Lung microvascular endothelial cell (primary cell): ENCODE results near the gene OR4D2. TPM values are rescaled to one million over a fixed set of nuclear protein-coding genes. Genes with fewer than 3 reads are reported as not detected.
A peak's percentile ranks its signal among the peaks of the same experiment; 100 is the strongest.

Experiments
- DNase-seq, 2 donors: peaks; one replicate each; pipeline versions ENCODE4 v3.0.0 to v3.0.0-alpha.2; 2010; ENCODE audit warnings: low read depth in 2 of 2
- total RNA-seq: library from RNA; depleted of rRNA; stranded (reverse); fragments of >200 nt; gene quantifications from 2 replicates; pipeline ENCODE4 v1.2.1, GENCODE V29; 2014

Gene OR4D2
- total RNA-seq, 1 donor from 2014 or later = not detected

DNA sequence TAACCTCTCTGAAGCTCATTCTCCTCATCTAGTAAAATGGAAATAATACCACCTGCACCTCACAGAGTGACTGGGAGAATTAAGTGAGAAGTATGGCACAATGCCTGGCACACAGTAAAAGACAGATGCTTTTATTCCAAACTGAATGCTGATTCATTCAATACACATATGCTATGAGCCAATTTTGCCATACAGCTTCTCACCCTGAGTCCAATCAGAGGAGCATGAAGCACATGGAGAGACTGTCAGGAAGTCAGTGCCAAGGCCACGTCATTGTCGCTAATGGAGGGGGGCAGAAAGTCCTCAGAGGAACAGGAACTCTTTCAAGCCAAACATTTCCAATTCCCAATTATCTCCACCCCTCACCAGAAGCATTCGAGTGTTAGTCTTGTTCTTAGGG lies 40.7 kb downstream of the OR4D2 start:
- DNase-seq = no peak

- DNase-seq = no peak
Measured at GRCh38 chr17:58208344-58208743, 41.6 kb downstream of the OR4D2 start.

DNA sequence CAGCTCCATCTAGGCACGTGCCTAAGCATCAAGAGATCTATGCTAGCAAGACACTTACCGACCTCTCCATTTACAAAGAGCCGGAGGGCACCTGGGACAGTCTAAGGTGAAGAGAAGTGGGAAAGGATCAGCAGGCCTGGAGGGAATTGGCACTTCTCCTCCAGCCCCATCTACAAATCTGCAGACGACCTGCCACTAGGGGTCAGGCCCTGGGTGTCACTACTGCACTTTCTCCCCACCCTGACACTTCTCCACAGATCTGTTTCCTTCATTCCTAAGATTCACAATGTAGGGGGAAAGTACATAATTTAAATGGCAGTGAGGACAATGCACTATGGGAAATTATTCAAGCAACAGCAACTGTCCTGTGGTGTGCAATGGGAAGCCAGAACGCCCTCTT lies 44.1 kb downstream of the OR4D2 start:
- no peak for DNase-seq

- no peak for DNase-seq
Measured at GRCh38 chr17:58215685-58216084, 48.9 kb downstream of the OR4D2 start.

DNA sequence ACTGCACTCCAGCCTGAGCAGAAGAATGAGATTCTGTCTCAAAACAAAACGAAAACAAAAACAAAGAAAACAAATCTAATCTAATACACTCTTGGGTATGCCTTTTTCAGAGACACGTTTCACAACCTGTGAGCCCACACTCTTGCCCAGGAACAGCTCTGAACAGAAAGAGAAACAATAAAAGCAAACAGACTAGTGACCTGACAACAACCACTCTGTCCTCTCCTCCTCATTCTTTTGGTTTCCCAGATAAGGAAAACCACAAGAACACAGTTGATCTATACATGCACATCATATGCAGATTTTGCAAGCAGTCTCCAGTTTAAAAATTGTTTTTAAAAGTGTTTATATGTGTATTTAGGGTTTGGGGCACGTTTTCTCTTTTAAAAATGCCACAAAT lies 51.0 kb downstream of the OR4D2 start:
- DNase-seq = no peak

- DNase-seq = peak; percentile 93 to 97
Measured at GRCh38 chr17:58219007-58219788, 52.4 kb downstream of the OR4D2 start, which contains the start of gene MKS1. Gene MKS1 (minus strand): TSS chr17:58219255. CDS start chr17:58219230, 25 bp downstream.

DNA sequence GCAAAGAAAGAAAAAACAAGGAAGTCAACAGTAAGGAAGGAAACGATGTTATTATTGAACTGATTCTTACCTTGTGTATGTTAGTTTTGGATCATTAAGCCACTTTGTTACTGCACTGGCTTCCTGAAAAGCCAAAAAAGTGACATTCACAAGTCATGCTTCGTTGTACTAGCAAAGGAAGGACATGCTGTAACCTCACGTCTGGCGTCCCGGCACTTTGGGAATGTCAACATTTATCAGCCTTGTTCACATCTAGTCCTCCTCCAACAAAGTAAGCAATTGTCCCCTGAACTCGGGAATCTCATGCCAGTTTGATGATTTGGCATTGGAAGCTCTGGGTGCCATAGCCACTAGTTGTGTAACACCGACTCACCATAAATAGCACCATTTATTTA lies 53.0 kb downstream of the OR4D2 start:
- peak in 1 of 2 donors; percentile 54 for DNase-seq

Other genes starting within 250 kb of the OR4D2 start
- 3.2 and 4.6 TPM in 2 replicates for gene CUEDC1, start 211.6 kb upstream of the OR4D2 start, total RNA-seq
- 18.7 and 23.0 TPM in 2 replicates for gene VEZF1, start 178.7 kb upstream of the OR4D2 start, total RNA-seq
- 300 and 316 TPM in 2 replicates for gene SRSF1, start 159.7 kb upstream of the OR4D2 start, total RNA-seq
- 8.5 and 14.7 TPM in 2 replicates for gene DYNLL2, start 83.6 kb upstream of the OR4D2 start, total RNA-seq
- not detected in 2 replicates for gene OR4D1, start 18.6 kb upstream of the OR4D2 start, total RNA-seq
- gene EPX, start 25.7 kb downstream of the OR4D2 start, total RNA-seq = not detected in 2 replicates
- gene MKS1, start 52.3 kb downstream of the OR4D2 start, total RNA-seq = 8.1 and 9.6 TPM in 2 replicates
- not detected in 2 replicates for gene LPO, start 71.6 kb downstream of the OR4D2 start, total RNA-seq
- 0.22 TPM in 1 of 2 replicates, not detected in the other for gene MPO, start 114.0 kb downstream of the OR4D2 start, total RNA-seq
- gene TSPOAP1, start 161.8 kb downstream of the OR4D2 start, total RNA-seq = under 0.01 TPM in 1 of 2 replicates, not detected in the other
- 50.8 and 55.0 TPM in 2 replicates for gene SUPT4H1, start 185.2 kb downstream of the OR4D2 start, total RNA-seq